Subcutaneous abdominal adipose tissue (tissue), 5 donors: ENCODE measurements around the gene TRIM54.
"Not testable (repeated sequence)": the region's sequence is repeated elsewhere in the genome, so short reads cannot be mapped to it uniquely, and the experiment has no call there.

ENCODE experiments used
- H3K27ac ChIP-seq: one replicate; pipeline ENCODE4 v1.7.0; 2013; ENCODE audit warnings: low read depth, mild to moderate bottlenecking, inconsistent platforms, low read length, moderate library complexity
- H3K27me3 ChIP-seq, 5 donors: one replicate each; pipeline ENCODE4 v1.7.0; 2013; ENCODE audit warnings: low read length in 5 of 5, inconsistent platforms in 1 of 5; ENCODE audit not compliant: control insufficient read depth in 5 of 5, insufficient read depth in 4 of 5
- H3K36me3 ChIP-seq, 5 donors: one replicate each; pipeline ENCODE4 v1.7.0; 2013; ENCODE audit warnings: low read length in 5 of 5; ENCODE audit not compliant: control insufficient read depth in 5 of 5, insufficient read depth in 5 of 5
- H3K4me1 ChIP-seq, 5 donors: one replicate each; pipeline ENCODE4 v1.7.0; 2013; ENCODE audit warnings: low read length in 5 of 5, mild to moderate bottlenecking in 3 of 5, moderate library complexity in 1 of 5; ENCODE audit not compliant: control insufficient read depth in 5 of 5, insufficient read depth in 5 of 5
- H3K4me3 ChIP-seq, 5 donors: one replicate each; pipeline ENCODE4 v1.7.0; 2013; ENCODE audit warnings: low read length in 5 of 5, low read depth in 1 of 5
- H3K9ac ChIP-seq, 5 donors: one replicate each; pipeline ENCODE4 v1.7.0; 2013; ENCODE audit warnings: low read length in 5 of 5, mild to moderate bottlenecking in 4 of 5, moderate library complexity in 3 of 5
- H3K9me3 ChIP-seq, 5 donors: one replicate each; pipeline ENCODE4 v1.7.0; 2013; ENCODE audit warnings: low read length in 5 of 5; ENCODE audit not compliant: control insufficient read depth in 5 of 5
- donor health status: healthy.
- donor health status: healthy.
- donor health status: healthy.
- donor health status: healthy.
- donor health status: healthy.

Gene TRIM54

DNA sequence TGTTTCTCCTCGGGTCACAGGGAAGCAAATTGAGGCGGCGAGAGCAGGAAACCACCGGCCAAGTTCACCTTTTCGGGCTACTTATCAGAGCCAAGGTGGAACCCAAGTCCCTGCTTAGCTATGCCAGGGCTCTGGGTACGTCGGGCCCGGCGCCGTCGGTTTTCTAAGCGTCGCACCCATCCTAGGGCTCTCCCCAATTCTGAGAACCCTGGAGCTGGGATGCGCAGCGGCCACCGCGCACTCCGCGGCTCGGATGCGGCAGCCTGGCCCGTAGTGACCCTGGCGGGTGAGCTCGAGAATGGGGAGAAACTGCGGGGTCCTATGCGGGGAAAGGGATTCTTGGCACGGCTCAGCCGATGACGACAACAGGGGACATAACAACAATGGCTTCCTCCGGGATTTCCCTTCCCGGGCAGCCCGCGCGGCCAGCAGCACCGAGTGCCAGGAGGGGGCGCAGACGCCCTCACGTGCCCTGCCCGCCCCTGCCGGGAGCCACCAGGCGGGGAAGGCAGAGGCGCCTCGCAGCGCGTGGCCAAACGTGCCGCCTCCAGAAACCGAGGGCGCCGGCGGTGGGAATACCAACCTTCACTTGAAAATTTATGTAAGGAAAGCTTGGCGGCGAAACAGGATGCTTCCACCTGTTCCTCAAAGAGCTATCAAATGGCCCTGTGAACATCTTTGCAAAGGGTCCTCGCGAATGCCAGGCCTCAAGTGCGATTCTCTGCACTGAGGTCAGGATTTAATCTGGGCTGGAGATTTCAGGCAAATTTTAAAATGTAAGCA is 17.3 kb upstream of the TRIM54 start:
- no peaks in the 10 kb centered on the region for H3K9me3 ChIP-seq
- peak overlapping the region in 4 of 5 donors; percentile 31 to 66 (median 46) for H3K4me3 ChIP-seq
- no peak overlapping the region for H3K9ac ChIP-seq
- H3K27me3 ChIP-seq, result peaks cover 32 to 60% (median 54%) of the 10 kb centered on the region in 5 donors
- no peaks in the 10 kb centered on the region for H3K36me3 ChIP-seq
- peaks cover 0 to 37% (median 31%) of the 10 kb centered on the region in 5 donors for H3K4me1 ChIP-seq
- no peak overlapping the region for H3K27ac ChIP-seq

- Histone ChIP-seq H3K9ac (no peak overlapping the region), H3K4me1 (peaks cover 0 to 37% (median 31%) of the 10 kb centered on the region in 5 donors), H3K9me3 (no peaks in the 10 kb centered on the region), H3K27me3 (peaks cover 34 to 54% (median 48%) of the 10 kb centered on the region in 5 donors), H3K36me3 (no peaks in the 10 kb centered on the region), H3K27ac (no peak overlapping the region), H3K4me3 (peak overlapping the region in 1 of 5 donors; percentile 51)
Measured at GRCh38 chr2:27265536-27265870, 16.7 kb upstream of the TRIM54 start.

- not testable (repeated sequence) for H3K9me3 ChIP-seq, H3K36me3 ChIP-seq, H3K27ac ChIP-seq, H3K4me3 ChIP-seq, H3K9ac ChIP-seq
- H3K4me1 ChIP-seq, result peaks cover 0 to 22% (median 20%) of the 10 kb centered on the region in 5 donors
- H3K27me3 ChIP-seq, result peaks cover 24 to 32% (median 26%) of the 10 kb centered on the region in 5 donors
Measured at GRCh38 chr2:27268296-27268695, 13.9 kb upstream of the TRIM54 start.

DNA sequence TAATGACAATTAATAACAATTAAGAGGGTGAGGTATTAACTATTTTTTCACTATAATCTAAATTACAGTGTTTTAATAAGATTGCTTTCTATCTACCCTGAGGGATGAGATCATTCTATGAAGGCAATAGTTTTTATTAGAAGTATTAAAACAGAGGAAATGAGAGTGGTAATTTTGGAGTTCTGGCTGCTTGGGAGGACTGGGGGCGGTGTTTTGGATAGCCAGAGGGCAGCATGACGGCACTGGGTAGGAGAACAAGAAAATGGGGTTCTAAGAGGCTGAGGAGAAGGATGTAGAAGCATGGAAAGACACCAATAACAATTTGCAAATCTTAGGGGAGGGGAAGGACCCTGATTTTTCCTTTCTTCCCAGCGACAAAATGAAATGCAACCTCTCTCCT is 12.1 kb upstream of the TRIM54 start:
- H3K9me3 ChIP-seq, result no peaks in the 10 kb centered on the region
- H3K4me3 ChIP-seq, result no peak overlapping the region
- no peaks in the 10 kb centered on the region for H3K36me3 ChIP-seq
- no peak overlapping the region for H3K27ac ChIP-seq
- H3K4me1 ChIP-seq, result peaks cover 0 to 4% (median 2%) of the 10 kb centered on the region in 5 donors
- peaks cover 9 to 18% (median 12%) of the 10 kb centered on the region in 5 donors for H3K27me3 ChIP-seq
- no peak overlapping the region for H3K9ac ChIP-seq

DNA sequence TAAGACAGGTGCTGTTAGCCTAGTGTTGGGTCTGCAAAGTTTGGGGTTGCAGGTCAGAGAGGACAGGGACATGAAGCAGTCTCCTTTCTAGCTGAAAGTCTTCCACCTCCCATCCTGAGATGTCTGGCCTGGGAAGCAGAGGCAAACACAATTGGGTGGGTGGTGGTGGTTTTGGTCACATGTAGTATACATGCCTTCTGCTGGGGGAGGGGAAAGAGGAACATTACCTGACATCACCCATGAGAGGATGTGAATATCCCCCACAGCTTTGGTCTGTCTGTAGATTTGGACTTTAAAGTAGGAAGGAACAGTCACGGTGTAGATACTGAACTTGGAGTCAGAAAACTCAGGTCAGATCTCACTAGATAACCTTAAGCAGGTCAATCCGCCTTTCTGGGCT is 11.6 kb upstream of the TRIM54 start:
- H3K27me3 ChIP-seq, result peaks cover 6 to 18% (median 12%) of the 10 kb centered on the region in 5 donors
- H3K9me3 ChIP-seq, result no peaks in the 10 kb centered on the region
- no peak overlapping the region for H3K27ac ChIP-seq
- H3K4me1 ChIP-seq, result no peaks in the 10 kb centered on the region
- H3K4me3 ChIP-seq, result no peak overlapping the region
- no peak overlapping the region for H3K9ac ChIP-seq
- H3K36me3 ChIP-seq, result no peaks in the 10 kb centered on the region

- H3K27me3 ChIP-seq, result peaks cover 5 to 22% (median 11%) of the 10 kb centered on the region in 5 donors
- H3K4me3 ChIP-seq, result no peak overlapping the region
- no peaks in the 10 kb centered on the region for H3K4me1 ChIP-seq
- H3K9me3 ChIP-seq, result no peaks in the 10 kb centered on the region
- no peaks in the 10 kb centered on the region for H3K36me3 ChIP-seq
- H3K27ac ChIP-seq, result no peak overlapping the region
- no peak overlapping the region for H3K9ac ChIP-seq
Measured at GRCh38 chr2:27271631-27272340, 10.4 kb upstream of the TRIM54 start.

GRCh38 chr2:27272537-27273522 is 9.4 kb upstream of the TRIM54 start:
- H3K9me3 ChIP-seq, H3K9ac ChIP-seq, H3K4me1 ChIP-seq, H3K4me3 ChIP-seq, H3K27ac ChIP-seq, H3K36me3 ChIP-seq: not testable (repeated sequence)
- peaks cover 5 to 20% (median 11%) of the 10 kb centered on the region in 5 donors for H3K27me3 ChIP-seq

GRCh38 chr2:27275211-27276150 is 6.7 kb upstream of the TRIM54 start, which contains the start of gene DNAJC5G:
Gene DNAJC5G, plus strand, starts transcription at chr2:27275433. Its CDS starts 1,296 bp downstream, at chr2:27276729.
- no peaks in the 10 kb centered on the region for H3K36me3 ChIP-seq
- no peaks in the 10 kb centered on the region for H3K9me3 ChIP-seq
- no peak within 1 kb of the TSS for H3K4me3 ChIP-seq
- H3K4me1 ChIP-seq, result no peaks in the 10 kb centered on the region
- H3K9ac ChIP-seq, result no peak within 1 kb of the TSS
- H3K27ac ChIP-seq, result no peak within 1 kb of the TSS
- H3K27me3 ChIP-seq, result peaks cover 8 to 17% (median 14%) of the 10 kb centered on the region in 5 donors

GRCh38 chr2:27278010-27278409 is 4.2 kb upstream of the TRIM54 start:
- Histone ChIP-seq H3K27ac (no peak overlapping the region), H3K9me3 (no peaks in the 10 kb centered on the region), H3K4me3 (no peak overlapping the region), H3K27me3 (peaks cover 10 to 29% (median 22%) of the 10 kb centered on the region in 5 donors), H3K4me1 (no peaks in the 10 kb centered on the region), H3K36me3 (no peaks in the 10 kb centered on the region), H3K9ac (no peak overlapping the region)
